GM12878 (cell line): Measurements from ENCODE around the gene ACSL1. TPM values are rescaled to one million over a fixed set of nuclear protein-coding genes. Genes with fewer than 3 reads are reported as not detected.

Experiments
- ATAC-seq: fragments of 200-7000 bp; cut with Tn5 transposase; 3 replicates; pipeline ENCODE4 v1.9.1; 2020; ENCODE audit warnings: mild to moderate bottlenecking, moderate library complexity
- BruUV-seq: library from RNA; stranded (reverse); fragments of 400-500 nt; replicated peaks from 2 replicates; lab custom pipeline; 2021; lab: Mats Ljungman, UMichigan
- CTCF ChIA-PET: fragments of 300-600 bp; sonication (Branson Sonifier 250); formaldehyde crosslinking; extraction: SDS; loops from one replicate; lab custom pipeline; 2021; ENCODE audit warnings: inconsistent platforms; lab: Yijun Ruan, JAX
- POLR2A ChIA-PET: fragments of 350-600 bp; formaldehyde crosslinking; extraction: SDS; loops from one replicate; lab custom pipeline; 2021; ENCODE audit warnings: inconsistent platforms; lab: Charles Lee
- RAD21 ChIA-PET: fragments of 300-600 bp; sonication (Branson Sonifier 250); formaldehyde crosslinking; loops from one replicate; lab custom pipeline; 2023; ENCODE audit warnings: antibody characterized with exemption; ENCODE audit not compliant: unreplicated experiment; lab: Charles Lee
- SMC1A ChIA-PET: fragments of 300-600 bp; sonication (Branson Sonifier 250); formaldehyde crosslinking; loops from one replicate; lab custom pipeline; 2023; ENCODE audit not compliant: unreplicated experiment, uncharacterized antibody; lab: Charles Lee
- DNase-seq: peaks from one replicate; pipeline ENCODE4 v3.0.0-alpha.2; 2011; ENCODE audit warnings: low read depth, low spot score
- FAIRE-seq: peaks from 3 replicates; lab custom pipeline; 2011; peaks lifted over from hg19 to GRCh38; lab: Jason Lieb, UNC
- H2AFZ ChIP-seq: 2 replicates; pipeline ENCODE4 v1.6.0; 2011; ENCODE audit warnings: low read depth, low read length, control low read depth; ENCODE audit not compliant: control insufficient read depth
- H3K27ac ChIP-seq: 2 replicates; pipeline ENCODE4 v1.5.1; 2011; ENCODE audit warnings: control low read depth; ENCODE audit not compliant: control insufficient read depth, insufficient read depth
- H3K27me3 ChIP-seq, 2 experiments: replicated peaks in 1 of 2; 2 replicates each; pipeline versions ENCODE4 v1.6.0 to v1.6.1; 2011; ENCODE audit warnings: low read length in 1 of 2; ENCODE audit not compliant: control insufficient read depth in 2 of 2, insufficient read depth in 2 of 2
- H3K36me3 ChIP-seq, 2 experiments: 2 replicates each; pipeline ENCODE4 v1.5.1; 2011; ENCODE audit warnings: low read length in 1 of 2; ENCODE audit not compliant: control insufficient read depth in 2 of 2, insufficient read depth in 2 of 2
- H3K4me1 ChIP-seq: 2 replicates; pipeline ENCODE4 v1.6.1; 2011; ENCODE audit warnings: mild to moderate bottlenecking, low read length, moderate library complexity, mixed read lengths; ENCODE audit not compliant: control insufficient read depth, insufficient read depth
- H3K4me2 ChIP-seq: 2 replicates; pipeline ENCODE4 v1.6.0; 2011; ENCODE audit warnings: control low read depth; ENCODE audit not compliant: control insufficient read depth, insufficient read depth
- H3K4me3 ChIP-seq: fragments of 200-600 bp; sonication (generic); 2 replicates; pipeline ENCODE4 v1.5.1; 2016
- H3K79me2 ChIP-seq: 2 replicates; pipeline ENCODE4 v1.6.0; 2011; ENCODE audit warnings: low read length; ENCODE audit not compliant: control insufficient read depth, insufficient read depth
- H3K9ac ChIP-seq: 2 replicates; pipeline ENCODE4 v1.8.0; 2011; ENCODE audit warnings: low read length, control low read depth, mixed read lengths; ENCODE audit not compliant: control insufficient read depth, insufficient read depth
- H3K9me3 ChIP-seq: replicated peaks from 3 replicates; pipeline ENCODE4 v1.5.1; 2011; ENCODE audit warnings: mild to moderate bottlenecking, low read length; ENCODE audit not compliant: control insufficient read depth, insufficient read depth
- H4K20me1 ChIP-seq: 2 replicates; pipeline ENCODE4 v1.6.0; 2011; ENCODE audit not compliant: control insufficient read depth, insufficient read depth
- CHD1 ChIP-seq: IDR thresholded peaks from 2 replicates; pipeline ENCODE4 v1.6.1; 2012; ENCODE audit warnings: low read depth, low read length, improper control_type of control experiment
- EGR1 ChIP-seq, 2 experiments: IDR thresholded peaks; 1 replicate in 1 of 2; 2 replicates in 1 of 2; pipeline ENCODE4 v1.6.1; 2011 to 2012; ENCODE audit warnings: low read depth in 2 of 2, low read length in 2 of 2, borderline replicate concordance in 1 of 2, mild to moderate bottlenecking in 1 of 2, moderate library complexity in 1 of 2
- IRF3 ChIP-seq: fragments of 450-650 bp; IDR thresholded peaks from 2 replicates; pipeline ENCODE4 v1.6.1; 2014; ENCODE audit warnings: mild to moderate bottlenecking
- NR2C2 ChIP-seq: IDR thresholded peaks from 2 replicates; pipeline ENCODE4 v1.6.1; 2011; ENCODE audit warnings: borderline replicate concordance, low read depth; ENCODE audit not compliant: control insufficient read depth, insufficient read length
- NR2F1 ChIP-seq: fragments of 450-650 bp; conservative IDR thresholded peaks from 2 replicates; pipeline ENCODE4 v1.6.1; 2017; ENCODE audit warnings: mild to moderate bottlenecking
- PAX8 ChIP-seq: fragments of 450-650 bp; IDR thresholded peaks from 2 replicates; pipeline ENCODE4 v1.6.1; 2017; ENCODE audit warnings: mild to moderate bottlenecking, moderate library complexity
- RAD51 ChIP-seq: fragments of 450-650 bp; IDR thresholded peaks from 2 replicates; pipeline ENCODE4 v1.6.1; 2016; ENCODE audit warnings: moderate library complexity, mild to moderate bottlenecking, inconsistent platforms
- SMC3 ChIP-seq: IDR thresholded peaks from 2 replicates; pipeline ENCODE4 v1.6.1; 2011; ENCODE audit warnings: low read length, improper control_type of control experiment, borderline replicate concordance
- WGBS: methylation state at CpG from one replicate; pipeline ENCODE4 v1.1.6; 2016; ENCODE audit warnings: low lambda C conversion rate; ENCODE audit not compliant: insufficient replicate concordance, insufficient coverage; ENCODE audit errors: missing lambda C conversion rate; 5-methylcytosine and 5-hydroxymethylcytosine counted together
- in situ Hi-C: fragments of 300-500 bp; cut with MboI; formaldehyde crosslinking; loops from 9 replicates; pipeline ENCODE4 v1.14.3; 2018; ENCODE audit warnings: mixed read lengths
- intact Hi-C: fragments of 100-400 bp; cut with micrococcal nuclease; formaldehyde crosslinking; loops from one replicate; pipeline ENCODE4 v1.14.2; 2022; ENCODE audit not compliant: unreplicated experiment
- polyA plus RNA-seq, 11 experiments: library from polyadenylated mRNA; depleted of rRNA in 4 of 11; unstranded in 6 of 11; stranded (reverse) in 5 of 11; fragments of >200 nt; fragmentation: Nextera tagmentation in 4 of 11; fragmentation: Illumina TruSeq in 1 of 11; extraction: Ambion mirVana in 4 of 11; extraction: Trizol in 1 of 11; gene quantifications; 1 replicate in 1 of 11; 2 replicates in 10 of 11; pipeline versions ENCODE4 v1.2.1 to v1.2.3, GENCODE V29; 2011 to 2016; ENCODE audit warnings: inconsistent platforms in 2 of 11, missing spikeins in 2 of 11, low read depth in 1 of 11
- total RNA-seq, 4 experiments: library from RNA; depleted of rRNA in 3 of 4; stranded (reverse); fragments of >200 nt in 3 of 4; fragmentation: Illumina TruSeq in 1 of 4; extraction: Trizol in 1 of 4; gene quantifications; 2 replicates each; pipeline versions ENCODE4 v1.2.1 to v1.2.3, GENCODE V29; 2013 to 2021

ACSL1 gene
- total and polyA plus RNA-seq, 10 of the 15 experiments (the other 5 are each of a cell fraction or from before 2014, with no cell fraction given): 30.7 to 68.1 (median 58.7) TPM

GRCh38 chr4:184836613-184837012 lies 10.8 kb upstream of the ACSL1 start:
- FAIRE-seq (no peak), ATAC-seq (no peak), DNase-seq (no peak)
- no peaks in the 10 kb centered on the region for H3K36me3 ChIP-seq
- no peak overlapping the region for H3K4me3 ChIP-seq
- ChIA-PET CTCF (interaction anchor here (1.8 kb wide), 1 partner anchor 12 kb away, joined by 5 read pairs; no protein-coding TSS in a partner anchor), RAD21 (no interaction called here), POLR2A (no interaction called here), SMC1A (interaction anchor here (0.6 to 3.6 kb wide), 3 partner anchors 9 to 104 kb away, joined by 4 to 21 read pairs (median 5); no protein-coding TSS in a partner anchor)
- H2AFZ ChIP-seq: no peak overlapping the region
- no peaks in the 10 kb centered on the region for H3K4me1 ChIP-seq
- no peaks in the 10 kb centered on the region; a peak in 1 of 4 replicates for H3K27me3 ChIP-seq
- no peak overlapping the region for H3K9ac ChIP-seq
- no peak overlapping the region for H3K4me2 ChIP-seq
- no peaks in the 10 kb centered on the region for H3K79me2 ChIP-seq
- TF ChIP-seq EGR1 (IDR thresholded peaks at IDR 0.05; ENCODE audit: borderline replicate concordance in 1 of 2, low read depth in 2 of 2, low read length in 2 of 2) (no peak), NR2F1 (no peak), NR2C2 (no peak), SMC3 (no peak), CHD1 (no peak), RAD51 (no peak), PAX8 (no peak), IRF3 (no peak)
- H3K27ac ChIP-seq: no peak overlapping the region
- H3K9me3 ChIP-seq: no peaks in the 10 kb centered on the region
- WGBS: 78% methylated on average over 5 of the region's 5 CpGs
- no TSS peak for BruUV-seq
- H4K20me1 ChIP-seq: no peaks in the 10 kb centered on the region
- in situ Hi-C loops (no loop called here), intact Hi-C loops (no loop called here)
